NCI-H2227 (cell line): ENCODE measurements around the gene RSU1.

Source experiments
- DNase-seq: peaks from one replicate; lab custom pipeline; 2025; ENCODE audit not compliant: unreplicated experiment; lab: John Stamatoyannopoulos, UW

RSU1 gene

GRCh38 chr10:16817125-16818019, at the start of gene RSU1:
TSS of gene RSU1 (minus strand) at chr10:16817424. CDS start at chr10:16817081, 343 bp downstream.
- peak; percentile 99 for DNase-seq

- no peak for DNase-seq
These were observed 49.5 kb upstream of the RSU1 start for GRCh38 chr10:16866541-16867275.

GRCh38 chr10:16865766-16866165, 48.5 kb upstream of the RSU1 start:
- no peak for DNase-seq

GRCh38 chr10:16863766-16864165, 46.5 kb upstream of the RSU1 start:
- DNase-seq = no peak

- DNase-seq = no peak
These were observed 40.2 kb upstream of the RSU1 start for GRCh38 chr10:16857419-16857818.

- DNase-seq = no peak
These were observed 39.3 kb upstream of the RSU1 start for GRCh38 chr10:16856567-16856966.

GRCh38 chr10:16856092-16856491, 38.9 kb upstream of the RSU1 start:
- no peak for DNase-seq

- no peak for DNase-seq
These were observed 37.4 kb upstream of the RSU1 start for GRCh38 chr10:16854623-16855022.

- no peak for DNase-seq
These were observed 36.6 kb upstream of the RSU1 start for GRCh38 chr10:16853809-16854208.

GRCh38 chr10:16853201-16853600, 36.0 kb upstream of the RSU1 start:
- DNase-seq = no peak

GRCh38 chr10:16852624-16853023, 35.4 kb upstream of the RSU1 start:
- DNase-seq = no peak

- DNase-seq = no peak
These were observed 31.4 kb upstream of the RSU1 start for GRCh38 chr10:16848562-16849154.

GRCh38 chr10:16847644-16848043, 30.4 kb upstream of the RSU1 start:
- DNase-seq = no peak

GRCh38 chr10:16845248-16845647, 28.0 kb upstream of the RSU1 start:
- DNase-seq = no peak

- peak; percentile 72 for DNase-seq
These were observed 26.1 kb upstream of the RSU1 start for GRCh38 chr10:16843252-16843870.

GRCh38 chr10:16835228-16835627, 18.0 kb upstream of the RSU1 start:
- DNase-seq = no peak

- no peak for DNase-seq
These were observed 15.3 kb upstream of the RSU1 start for GRCh38 chr10:16832351-16833080.

GRCh38 chr10:16828701-16829175, 11.5 kb upstream of the RSU1 start:
- DNase-seq = no peak

GRCh38 chr10:16828114-16828568, 10.9 kb upstream of the RSU1 start:
- DNase-seq = peak; percentile 78

GRCh38 chr10:16827474-16827873, 10.2 kb upstream of the RSU1 start:
- peak; percentile 2 for DNase-seq
